Lower lobe of right lung (tissue), 2 donors: ENCODE data around the gene TRIB2. TPM values are rescaled to one million over a fixed set of nuclear protein-coding genes. Genes with fewer than 3 reads are reported as not detected.

Experiments
- ATAC-seq, 2 donors: fragments of 200-7000 bp; cut with Tn5 transposase; one replicate each; pipeline ENCODE4 v1.9.1; 2020 to 2022; ENCODE audit warnings: mild to moderate bottlenecking in 2 of 2, moderate library complexity in 2 of 2
- DNase-seq: peaks from one replicate; pipeline ENCODE4 v3.0.0-alpha.2; 2020
- H3K27ac ChIP-seq: fragments of 200-600 bp; one replicate; pipeline ENCODE4 v1.8.0; 2022
- H3K27me3 ChIP-seq: fragments of 200-600 bp; one replicate; pipeline ENCODE4 v1.8.0; 2022; ENCODE audit warnings: low read depth
- H3K36me3 ChIP-seq: fragments of 200-600 bp; one replicate; pipeline ENCODE4 v1.8.0; 2022; ENCODE audit warnings: mild to moderate bottlenecking
- H3K4me1 ChIP-seq: fragments of 200-600 bp; one replicate; pipeline ENCODE4 v1.8.0; 2022
- H3K4me3 ChIP-seq: fragments of 200-600 bp; one replicate; pipeline ENCODE4 v1.8.0; 2022; ENCODE audit warnings: mild to moderate bottlenecking
- H3K9me3 ChIP-seq: fragments of 200-600 bp; one replicate; pipeline ENCODE4 v1.8.0; 2022
- CTCF ChIP-seq: fragments of 200-600 bp; IDR thresholded peaks from one replicate; pipeline ENCODE4 v1.8.0; 2022; ENCODE audit warnings: antibody characterized with exemption, mild to moderate bottlenecking
- intact Hi-C: fragments of 100-400 bp; cut with DNase I; formaldehyde crosslinking; loops from one replicate; pipeline ENCODE4 v1.11.0; 2022
- total RNA-seq: library from RNA; stranded (reverse); fragmentation: NEBNext Ultra II Directional; extraction: Animal tissue kit (Norgen Biotek cat#: 25700); gene quantifications from one replicate; pipeline ENCODE4 v1.2.1, GENCODE V29; 2021
- donor health status: DM: no; HTN: yes; CAD: no; lungs with severe emphysema.

The TRIB2 gene
- total RNA-seq, 1 donor from 2014 or later = 35.1 TPM

GRCh38 chr2:12762337-12762736 lies 45.6 kb downstream of the TRIB2 start:
- DNase-seq (no peak), ATAC-seq (no peak)
- Histone ChIP-seq H3K36me3 (no peaks in the 10 kb centered on the region), H3K4me3 (no peak overlapping the region), H3K27me3 (no peaks in the 10 kb centered on the region), H3K27ac (no peak overlapping the region), H3K4me1 (peaks cover 8% of the 10 kb centered on the region), H3K9me3 (no peaks in the 10 kb centered on the region)
- TF ChIP-seq CTCF = no peak
- intact Hi-C loops = no loop called here

- H3K27ac ChIP-seq = no peak overlapping the region
- TF ChIP-seq CTCF = no peak
- no peak for ATAC-seq
Observed at GRCh38 chr2:12762976-12763375, 46.2 kb downstream of the TRIB2 start.

GRCh38 chr2:12763486-12763885 lies 46.8 kb downstream of the TRIB2 start:
- Histone ChIP-seq H3K4me1 (peaks cover 8% of the 10 kb centered on the region), H3K27ac (no peak overlapping the region), H3K27me3 (no peaks in the 10 kb centered on the region), H3K4me3 (no peak overlapping the region), H3K36me3 (no peaks in the 10 kb centered on the region), H3K9me3 (no peaks in the 10 kb centered on the region)
- intact Hi-C loops = no loop called here
- no peak for TF ChIP-seq CTCF
- no peak for DNase-seq
- no peak for ATAC-seq

More at GRCh38 chr2:12762976-12763375, 46.2 kb downstream of the TRIB2 start:
- no peaks in the 10 kb centered on the region for H3K27me3 ChIP-seq
- no peak for DNase-seq
- intact Hi-C loops = no loop called here
- no peaks in the 10 kb centered on the region for H3K9me3 ChIP-seq
- H3K36me3 ChIP-seq = no peaks in the 10 kb centered on the region
- H3K4me1 ChIP-seq = peaks cover 8% of the 10 kb centered on the region
- H3K4me3 ChIP-seq = no peak overlapping the region

GRCh38 chr2:12764075-12764730 lies 47.5 kb downstream of the TRIB2 start:
- intact Hi-C loops = no loop called here

GRCh38 chr2:12764849-12765605 lies 48.3 kb downstream of the TRIB2 start:
- H3K4me3 ChIP-seq = no peak overlapping the region
- intact Hi-C loops = no loop called here
- DNase-seq = no peak
- H3K9me3 ChIP-seq = no peaks in the 10 kb centered on the region
- ATAC-seq = no peak
- H3K4me1 ChIP-seq = no peaks in the 10 kb centered on the region
- TF ChIP-seq CTCF = no peak
- no peaks in the 10 kb centered on the region for H3K36me3 ChIP-seq
- no peak overlapping the region for H3K27ac ChIP-seq
- no peaks in the 10 kb centered on the region for H3K27me3 ChIP-seq

More at GRCh38 chr2:12764075-12764730, 47.5 kb downstream of the TRIB2 start:
- no peaks in the 10 kb centered on the region for H3K27me3 ChIP-seq
- ATAC-seq = no peak
- TF ChIP-seq CTCF = no peak
- H3K36me3 ChIP-seq = no peaks in the 10 kb centered on the region
- H3K4me1 ChIP-seq = peaks cover 5% of the 10 kb centered on the region
- no peak overlapping the region for H3K4me3 ChIP-seq
- no peaks in the 10 kb centered on the region for H3K9me3 ChIP-seq
- H3K27ac ChIP-seq = no peak overlapping the region
- no peak for DNase-seq
